Panc1 (cell line): Measurements from ENCODE around the gene CANX. TPM values are rescaled to one million over a fixed set of nuclear protein-coding genes. Genes with fewer than 3 reads are reported as not detected.

Experiments used
- ATAC-seq: fragments of 200-7000 bp; cut with Tn5 transposase; 2 replicates; pipeline ENCODE4 v1.9.1; 2020; ENCODE audit warnings: mild to moderate bottlenecking, moderate library complexity
- BruUV-seq: library from RNA; stranded (reverse); fragments of 400-500 nt; replicated peaks from 2 replicates; lab custom pipeline; 2021; lab: Mats Ljungman, UMichigan
- CTCF ChIA-PET: fragments of 300-600 bp; sonication (Branson Sonifier 250); formaldehyde crosslinking; loops from one replicate; lab custom pipeline; 2022; ENCODE audit warnings: antibody characterized with exemption; lab: Charles Lee
- POLR2A ChIA-PET: fragments of 300-600 bp; sonication (Branson Sonifier 250); formaldehyde crosslinking; loops from one replicate; lab custom pipeline; 2022; ENCODE audit warnings: antibody characterized with exemption; lab: Charles Lee
- DNase-seq: peaks from one replicate; pipeline ENCODE4 v3.0.0-alpha.2; 2010; ENCODE audit warnings: low read depth, low spot score
- H3K27ac ChIP-seq: 2 replicates; pipeline ENCODE4 v1.5.1; 2011; ENCODE audit warnings: mild to moderate bottlenecking, low read length, inconsistent platforms
- H3K27me3 ChIP-seq: fragments of 200-500 bp; sonication (Bioruptor generic); 2 replicates; pipeline ENCODE4 v1.6.0; 2014; ENCODE audit warnings: low read length, inconsistent platforms; ENCODE audit not compliant: control insufficient read depth, insufficient read depth
- H3K36me3 ChIP-seq: fragments of 200-500 bp; sonication (Bioruptor generic); 2 replicates; pipeline ENCODE4 v1.5.1; 2014; ENCODE audit warnings: inconsistent platforms, mild to moderate bottlenecking, low read length, moderate library complexity; ENCODE audit not compliant: control insufficient read depth, insufficient read depth
- H3K4me1 ChIP-seq: 2 replicates; pipeline ENCODE4 v1.5.1; 2011; ENCODE audit warnings: inconsistent platforms, mild to moderate bottlenecking, low read length, moderate library complexity; ENCODE audit not compliant: control insufficient read depth, insufficient read depth
- H3K4me3 ChIP-seq, 2 experiments: 2 replicates each; pipeline ENCODE4 v1.5.1; 2011 to 2012; ENCODE audit warnings: low read depth in 2 of 2, low read length in 2 of 2, mild to moderate bottlenecking in 2 of 2, inconsistent platforms in 1 of 2, moderate library complexity in 1 of 2
- H3K9me3 ChIP-seq: fragments of 200-500 bp; sonication (Bioruptor generic); 2 replicates; pipeline ENCODE4 v1.5.1; 2014; ENCODE audit warnings: low read depth, mild to moderate bottlenecking, inconsistent platforms, low read length, moderate library complexity; ENCODE audit not compliant: control insufficient read depth, insufficient read depth
- CTCF ChIP-seq: fragments of 450-650 bp; IDR thresholded peaks from 2 replicates; pipeline ENCODE4 v1.5.1; 2017; ENCODE audit warnings: mild to moderate bottlenecking
- POLR2AphosphoS5 ChIP-seq: IDR thresholded peaks from 2 replicates; pipeline ENCODE4 v1.6.1; 2012; ENCODE audit warnings: mild to moderate bottlenecking, low read depth, low read length, moderate library complexity
- REST ChIP-seq, 2 experiments: IDR thresholded peaks; 2 replicates each; pipeline ENCODE4 v1.6.1; 2011 to 2012; ENCODE audit warnings: low read depth in 2 of 2, control low read depth in 1 of 2, low read length in 1 of 2, mild to moderate bottlenecking in 1 of 2, moderate library complexity in 1 of 2; ENCODE audit not compliant: insufficient read depth in 1 of 2
- SIN3A ChIP-seq: IDR thresholded peaks from 2 replicates; pipeline ENCODE4 v1.6.1; 2012; ENCODE audit warnings: low read depth, mild to moderate bottlenecking, low read length, moderate library complexity, borderline replicate concordance; ENCODE audit not compliant: insufficient read depth
- TCF7L2 ChIP-seq: IDR thresholded peaks from 2 replicates; pipeline ENCODE4 v1.6.1; 2011; ENCODE audit warnings: mild to moderate bottlenecking, low read depth, low read length, inconsistent platforms
- in situ Hi-C: cut with HindIII; loops from 2 replicates; pipeline ENCODE4 v1.10.0; 2016; ENCODE audit warnings: low sequenced_read_pairs, low pct_unique_long_range_greater_than_20kb
- intact Hi-C: fragments of 100-400 bp; cut with micrococcal nuclease; formaldehyde crosslinking; loops from one replicate; pipeline ENCODE4 v1.10.0; 2022; ENCODE audit not compliant: unreplicated experiment
- total RNA-seq: library from RNA; stranded (reverse); gene quantifications from one replicate; pipeline ENCODE4 v1.2.1, GENCODE V29; 2021; ENCODE audit not compliant: unreplicated experiment

The CANX gene
- total RNA-seq, 1 experiment from 2014 or later: 707 TPM

GRCh38 chr5:179774442-179774841 lies 75.7 kb downstream of the CANX start:
- CTCF ChIA-PET: interaction anchor here (1.2 kb wide), 1 partner anchor 11 kb away, joined by 4 read pairs; no protein-coding TSS in a partner anchor
- no peak for TF ChIP-seq REST (IDR thresholded peaks at IDR 0.05; ENCODE audit: insufficient read depth in 1 of 2, low read depth in 2 of 2, low read length in 1 of 2)
- no peak for TF ChIP-seq TCF7L2
- TF ChIP-seq SIN3A: no peak
- no peak for TF ChIP-seq POLR2AphosphoS5
- no peak for TF ChIP-seq CTCF
- peaks cover 5% of the 10 kb centered on the region; the same call in 1 of the 2 replicates for H3K36me3 ChIP-seq

GRCh38 chr5:179776411-179776938 lies 77.7 kb downstream of the CANX start:
- BruUV-seq: no TSS peak
- ChIA-PET CTCF (no interaction called here), POLR2A (no interaction called here)

More at GRCh38 chr5:179774442-179774841, 75.7 kb downstream of the CANX start:
- POLR2A ChIA-PET: interaction anchor here (0.6 kb wide), 1 partner anchor 32 kb away, joined by 4 read pairs; no protein-coding TSS in a partner anchor
- Histone ChIP-seq H3K27ac (no peak overlapping the region), H3K27me3 (no peaks in the 10 kb centered on the region), H3K9me3 (no peaks in the 10 kb centered on the region), H3K4me3 (no peak overlapping the region), H3K4me1 (no peaks in the 10 kb centered on the region)
- in situ Hi-C loops: no loop called here
- BruUV-seq: no TSS peak
- intact Hi-C loops: no loop called here
- ATAC-seq (peak; percentile 33; the same call in 1 of the 2 replicates), DNase-seq (no peak)

More at GRCh38 chr5:179776411-179776938, 77.7 kb downstream of the CANX start:
- DNase-seq: no peak
- in situ Hi-C loops (no loop called here), intact Hi-C loops (no loop called here)
- ATAC-seq: no peak
- no peak for TF ChIP-seq CTCF
- no peak for TF ChIP-seq TCF7L2
- no peak for TF ChIP-seq SIN3A
- TF ChIP-seq POLR2AphosphoS5: no peak
- no peak for TF ChIP-seq REST (IDR thresholded peaks at IDR 0.05; ENCODE audit: insufficient read depth in 1 of 2, low read depth in 2 of 2, low read length in 1 of 2)
- Histone ChIP-seq H3K27ac (no peak overlapping the region), H3K4me3 (no peak overlapping the region), H3K9me3 (no peaks in the 10 kb centered on the region), H3K4me1 (no peaks in the 10 kb centered on the region), H3K27me3 (no peaks in the 10 kb centered on the region), H3K36me3 (no peaks in the 10 kb centered on the region)
